DOHH2 (cell line): ENCODE measurements around the gene BMPER.

Experiments used
- EZH2phosphoT487 ChIP-seq: fragments of 200-600 bp; sonication (generic); IDR thresholded peaks from 2 replicates; pipeline ENCODE4 v1.6.1; 2017; ENCODE audit warnings: borderline replicate concordance, mild to moderate bottlenecking, antibody characterized with exemption, low read length, moderate library complexity, mixed read lengths
- TF ChIP-seq, protein P1 (sequence below): fragments of 200-600 bp; sonication (generic); IDR thresholded peaks from one replicate; pipeline ENCODE4 v1.5.1; 2014; ENCODE audit warnings: antibody characterized with exemption, mild to moderate bottlenecking, low read depth, low read length; ENCODE audit not compliant: poor library complexity, severe bottlenecking

DNA sequence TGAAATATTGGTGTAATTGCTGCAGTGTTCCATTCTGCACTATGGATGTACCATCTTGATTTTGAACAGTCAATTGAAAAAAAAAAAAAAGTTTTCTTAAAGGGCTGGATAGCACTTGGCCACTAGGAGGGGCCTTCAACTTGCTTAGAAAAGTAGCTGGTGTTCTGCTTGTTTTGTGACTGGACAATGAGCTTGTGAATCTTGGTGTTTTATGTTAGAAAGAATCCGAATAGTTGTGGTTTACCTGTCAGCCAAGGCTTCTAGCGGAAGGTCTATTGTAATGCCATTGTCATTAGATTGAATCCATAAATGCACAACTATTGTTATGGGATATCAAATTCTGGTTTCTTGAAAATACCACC is 77.1 kb downstream of the BMPER start:
- TF ChIP-seq, protein P1, sequence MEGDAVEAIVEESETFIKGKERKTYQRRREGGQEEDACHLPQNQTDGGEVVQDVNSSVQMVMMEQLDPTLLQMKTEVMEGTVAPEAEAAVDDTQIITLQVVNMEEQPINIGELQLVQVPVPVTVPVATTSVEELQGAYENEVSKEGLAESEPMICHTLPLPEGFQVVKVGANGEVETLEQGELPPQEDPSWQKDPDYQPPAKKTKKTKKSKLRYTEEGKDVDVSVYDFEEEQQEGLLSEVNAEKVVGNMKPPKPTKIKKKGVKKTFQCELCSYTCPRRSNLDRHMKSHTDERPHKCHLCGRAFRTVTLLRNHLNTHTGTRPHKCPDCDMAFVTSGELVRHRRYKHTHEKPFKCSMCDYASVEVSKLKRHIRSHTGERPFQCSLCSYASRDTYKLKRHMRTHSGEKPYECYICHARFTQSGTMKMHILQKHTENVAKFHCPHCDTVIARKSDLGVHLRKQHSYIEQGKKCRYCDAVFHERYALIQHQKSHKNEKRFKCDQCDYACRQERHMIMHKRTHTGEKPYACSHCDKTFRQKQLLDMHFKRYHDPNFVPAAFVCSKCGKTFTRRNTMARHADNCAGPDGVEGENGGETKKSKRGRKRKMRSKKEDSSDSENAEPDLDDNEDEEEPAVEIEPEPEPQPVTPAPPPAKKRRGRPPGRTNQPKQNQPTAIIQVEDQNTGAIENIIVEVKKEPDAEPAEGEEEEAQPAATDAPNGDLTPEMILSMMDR: peak; percentile 24
- no peak for TF ChIP-seq EZH2phosphoT487
